LNCAP (cell line): ENCODE data around the gene TMEM170B.

Experiments used
- CTCF ChIP-seq: fragments of 450-650 bp; IDR thresholded peaks from 2 replicates; pipeline ENCODE4 v1.5.1; 2017; ENCODE audit warnings: mild to moderate bottlenecking

Gene TMEM170B

DNA sequence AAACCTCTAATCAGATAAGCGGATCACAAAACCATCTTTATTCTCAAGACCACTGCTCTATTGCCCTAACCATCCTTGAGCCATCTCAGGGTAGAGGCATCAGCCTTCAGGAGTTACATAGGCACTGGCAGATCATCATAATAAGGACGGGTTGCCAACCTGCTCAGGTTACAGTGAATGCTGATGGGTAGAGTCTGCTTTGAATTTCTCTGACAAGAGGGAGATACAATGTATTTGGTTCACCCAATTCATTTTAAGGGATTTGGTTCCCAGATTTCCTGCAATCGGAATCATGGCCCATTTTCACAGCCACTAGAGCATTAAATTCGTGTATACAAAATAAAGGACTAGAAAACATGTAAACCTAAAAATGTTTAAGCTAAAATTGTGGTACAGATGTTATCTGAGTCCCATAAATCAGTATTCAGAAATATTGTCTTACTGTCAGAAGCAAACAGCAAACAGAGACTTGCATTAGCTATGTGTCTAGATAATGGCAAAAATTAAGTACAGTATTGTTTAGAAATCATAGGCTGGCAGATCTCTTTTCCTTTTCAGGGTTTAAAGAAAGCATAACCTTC is 41.9 kb upstream of the TMEM170B start:
- TF ChIP-seq CTCF: no peak

DNA sequence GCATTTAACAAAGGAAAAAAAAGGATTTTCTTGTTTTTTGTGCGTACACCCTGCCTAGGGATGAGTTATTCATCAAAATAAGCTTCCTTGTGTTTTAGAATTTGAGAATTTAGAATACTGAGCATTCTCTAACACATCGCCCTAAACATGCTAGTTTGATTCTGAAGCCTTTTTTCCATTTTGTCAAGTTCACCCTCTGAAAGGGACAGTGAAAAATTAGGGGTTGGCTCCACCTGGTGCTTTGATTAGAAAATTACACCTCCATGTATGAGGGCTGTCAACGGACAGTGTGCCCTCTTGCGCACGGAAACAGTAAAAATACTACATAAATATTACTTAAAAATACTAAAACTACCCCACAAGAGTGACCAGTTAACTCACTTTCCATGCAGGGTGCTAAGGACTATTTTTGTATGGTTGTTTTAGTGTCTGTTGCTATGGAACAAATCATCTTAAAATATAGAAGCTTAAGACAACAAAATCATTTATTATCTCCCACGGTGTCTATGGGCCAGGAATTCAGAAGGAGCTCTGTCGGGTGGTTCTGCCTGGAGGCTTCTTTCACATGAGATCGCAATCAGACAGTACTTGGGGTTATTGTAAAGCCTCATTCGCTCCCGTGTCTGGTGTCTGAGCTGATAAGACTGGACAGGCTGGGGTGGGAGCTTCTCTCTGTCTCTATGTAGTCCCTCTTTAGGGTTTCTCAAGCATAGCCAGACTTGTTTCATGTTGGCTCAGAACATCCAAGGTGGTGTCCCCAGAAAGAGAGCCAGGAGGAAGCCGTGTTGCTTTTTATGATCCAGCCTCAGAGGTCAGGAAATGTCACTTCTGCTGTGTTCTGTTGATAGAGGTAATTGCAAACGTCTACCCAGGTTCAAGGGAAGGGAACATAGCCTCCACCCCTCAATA is 41.1 kb upstream of the TMEM170B start:
- peak; percentile 84 for TF ChIP-seq CTCF

DNA sequence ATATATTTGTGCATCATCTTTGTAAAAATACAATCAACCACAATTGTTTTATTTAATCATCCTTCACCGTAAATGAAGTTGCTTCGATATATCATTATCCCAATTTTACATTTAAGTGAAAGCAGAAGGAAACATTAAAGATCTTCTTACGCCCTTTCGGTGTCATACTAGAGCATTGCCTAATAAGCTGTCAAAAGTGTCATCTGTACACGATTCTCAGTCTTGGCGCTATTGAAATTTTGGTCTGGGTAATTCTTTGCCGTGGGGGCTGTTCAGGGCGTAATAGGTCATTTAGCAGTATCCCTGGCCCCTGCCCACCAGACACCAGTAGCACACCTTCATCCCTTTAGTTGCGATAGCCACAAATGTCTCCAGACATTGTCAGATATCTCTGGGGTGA is 40.4 kb upstream of the TMEM170B start:
- no peak for TF ChIP-seq CTCF

- no peak for TF ChIP-seq CTCF
These were observed 39.7 kb upstream of the TMEM170B start for GRCh38 chr6:11497881-11498280.

- no peak for TF ChIP-seq CTCF
These were observed 37.5 kb upstream of the TMEM170B start for GRCh38 chr6:11500008-11500407.

DNA sequence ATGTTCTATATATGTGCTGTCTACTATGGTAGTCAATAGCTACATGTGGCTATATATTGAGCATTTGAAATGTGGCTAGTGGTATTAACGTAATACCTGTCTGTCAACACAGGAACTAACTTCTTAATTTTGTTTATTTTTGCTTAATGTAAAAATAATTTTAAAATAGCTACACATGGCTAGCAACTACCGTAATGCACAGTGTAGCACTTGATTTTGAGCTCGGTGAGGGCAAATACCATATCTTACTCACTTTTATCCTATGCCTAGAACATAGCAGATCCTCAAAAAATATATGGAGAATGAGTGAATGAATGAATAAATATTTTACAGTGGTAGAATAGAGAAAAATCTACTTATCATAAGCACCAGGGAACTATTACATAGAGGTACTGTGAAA is 28.1 kb upstream of the TMEM170B start:
- TF ChIP-seq CTCF: no peak

- no peak for TF ChIP-seq CTCF
These were observed 22.9 kb upstream of the TMEM170B start for GRCh38 chr6:11514672-11515071.
